ENCODE measurements around the gene SYT3. TPM values are rescaled to one million over a fixed set of nuclear protein-coding genes. Genes with fewer than 3 reads are reported as not detected.

The SYT3 gene
- total and polyA plus RNA-seq, 2 of the 13 experiments (the other 11 are each of a cell fraction or from before 2014, with no cell fraction given) = not detected

DNA sequence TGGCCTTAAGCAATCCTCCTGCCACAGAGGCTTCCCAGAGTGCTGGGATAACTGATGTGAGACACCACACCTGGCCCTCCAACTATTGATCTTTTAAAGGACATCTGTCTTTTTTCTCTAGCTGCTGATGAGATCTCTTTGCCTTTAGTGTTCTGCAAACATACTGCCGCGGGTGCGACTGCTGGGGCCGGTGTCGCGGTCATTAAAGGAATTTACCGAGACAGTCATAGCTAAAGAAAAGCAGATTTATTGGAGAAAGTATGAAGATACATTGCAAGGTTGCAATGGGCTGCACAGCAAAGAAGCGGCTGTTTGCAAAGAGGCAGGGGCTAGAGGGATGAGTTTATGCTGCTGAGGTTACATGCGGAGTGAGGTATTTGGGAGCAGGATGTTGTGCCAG, 40.3 kb downstream of the SYT3 start:
- H3K36me3 ChIP-seq (replicated peaks in 1 of 2; ENCODE audit: control insufficient read depth in 1 of 2, insufficient read depth in 2 of 2, low read length in 2 of 2) = no peaks in the 10 kb centered on the region
- H3K27ac ChIP-seq (ENCODE audit: extremely low read length, insufficient read depth, low read length) = no peak overlapping the region
- TF ChIP-seq, protein P1, sequence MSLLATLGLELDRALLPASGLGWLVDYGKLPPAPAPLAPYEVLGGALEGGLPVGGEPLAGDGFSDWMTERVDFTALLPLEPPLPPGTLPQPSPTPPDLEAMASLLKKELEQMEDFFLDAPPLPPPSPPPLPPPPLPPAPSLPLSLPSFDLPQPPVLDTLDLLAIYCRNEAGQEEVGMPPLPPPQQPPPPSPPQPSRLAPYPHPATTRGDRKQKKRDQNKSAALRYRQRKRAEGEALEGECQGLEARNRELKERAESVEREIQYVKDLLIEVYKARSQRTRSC (CRISPR knock-in tag; IDR thresholded peaks at IDR 0.05; ENCODE audit: low read depth) = no peak
- no peak for TF ChIP-seq FOXA3 (CRISPR knock-in tag; IDR thresholded peaks at IDR 0.05)
- no peak for TF ChIP-seq RARG (CRISPR knock-in tag; IDR thresholded peaks at IDR 0.05; ENCODE audit: low read depth)
- TF ChIP-seq RFXANK (CRISPR knock-in tag; IDR thresholded peaks at IDR 0.05) = no peak
- TF ChIP-seq, protein P2, sequence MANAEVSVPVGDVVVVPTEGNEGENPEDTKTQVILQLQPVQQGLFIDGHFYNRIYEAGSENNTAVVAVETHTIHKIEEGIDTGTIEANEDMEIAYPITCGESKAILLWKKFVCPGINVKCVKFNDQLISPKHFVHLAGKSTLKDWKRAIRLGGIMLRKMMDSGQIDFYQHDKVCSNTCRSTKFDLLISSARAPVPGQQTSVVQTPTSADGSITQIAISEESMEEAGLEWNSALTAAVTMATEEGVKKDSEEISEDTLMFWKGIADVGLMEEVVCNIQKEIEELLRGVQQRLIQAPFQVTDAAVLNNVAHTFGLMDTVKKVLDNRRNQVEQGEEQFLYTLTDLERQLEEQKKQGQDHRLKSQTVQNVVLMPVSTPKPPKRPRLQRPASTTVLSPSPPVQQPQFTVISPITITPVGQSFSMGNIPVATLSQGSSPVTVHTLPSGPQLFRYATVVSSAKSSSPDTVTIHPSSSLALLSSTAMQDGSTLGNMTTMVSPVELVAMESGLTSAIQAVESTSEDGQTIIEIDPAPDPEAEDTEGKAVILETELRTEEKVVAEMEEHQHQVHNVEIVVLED (CRISPR knock-in tag; IDR thresholded peaks at IDR 0.05; ENCODE audit: borderline replicate concordance) = no peak
- TF ChIP-seq, protein P3, sequence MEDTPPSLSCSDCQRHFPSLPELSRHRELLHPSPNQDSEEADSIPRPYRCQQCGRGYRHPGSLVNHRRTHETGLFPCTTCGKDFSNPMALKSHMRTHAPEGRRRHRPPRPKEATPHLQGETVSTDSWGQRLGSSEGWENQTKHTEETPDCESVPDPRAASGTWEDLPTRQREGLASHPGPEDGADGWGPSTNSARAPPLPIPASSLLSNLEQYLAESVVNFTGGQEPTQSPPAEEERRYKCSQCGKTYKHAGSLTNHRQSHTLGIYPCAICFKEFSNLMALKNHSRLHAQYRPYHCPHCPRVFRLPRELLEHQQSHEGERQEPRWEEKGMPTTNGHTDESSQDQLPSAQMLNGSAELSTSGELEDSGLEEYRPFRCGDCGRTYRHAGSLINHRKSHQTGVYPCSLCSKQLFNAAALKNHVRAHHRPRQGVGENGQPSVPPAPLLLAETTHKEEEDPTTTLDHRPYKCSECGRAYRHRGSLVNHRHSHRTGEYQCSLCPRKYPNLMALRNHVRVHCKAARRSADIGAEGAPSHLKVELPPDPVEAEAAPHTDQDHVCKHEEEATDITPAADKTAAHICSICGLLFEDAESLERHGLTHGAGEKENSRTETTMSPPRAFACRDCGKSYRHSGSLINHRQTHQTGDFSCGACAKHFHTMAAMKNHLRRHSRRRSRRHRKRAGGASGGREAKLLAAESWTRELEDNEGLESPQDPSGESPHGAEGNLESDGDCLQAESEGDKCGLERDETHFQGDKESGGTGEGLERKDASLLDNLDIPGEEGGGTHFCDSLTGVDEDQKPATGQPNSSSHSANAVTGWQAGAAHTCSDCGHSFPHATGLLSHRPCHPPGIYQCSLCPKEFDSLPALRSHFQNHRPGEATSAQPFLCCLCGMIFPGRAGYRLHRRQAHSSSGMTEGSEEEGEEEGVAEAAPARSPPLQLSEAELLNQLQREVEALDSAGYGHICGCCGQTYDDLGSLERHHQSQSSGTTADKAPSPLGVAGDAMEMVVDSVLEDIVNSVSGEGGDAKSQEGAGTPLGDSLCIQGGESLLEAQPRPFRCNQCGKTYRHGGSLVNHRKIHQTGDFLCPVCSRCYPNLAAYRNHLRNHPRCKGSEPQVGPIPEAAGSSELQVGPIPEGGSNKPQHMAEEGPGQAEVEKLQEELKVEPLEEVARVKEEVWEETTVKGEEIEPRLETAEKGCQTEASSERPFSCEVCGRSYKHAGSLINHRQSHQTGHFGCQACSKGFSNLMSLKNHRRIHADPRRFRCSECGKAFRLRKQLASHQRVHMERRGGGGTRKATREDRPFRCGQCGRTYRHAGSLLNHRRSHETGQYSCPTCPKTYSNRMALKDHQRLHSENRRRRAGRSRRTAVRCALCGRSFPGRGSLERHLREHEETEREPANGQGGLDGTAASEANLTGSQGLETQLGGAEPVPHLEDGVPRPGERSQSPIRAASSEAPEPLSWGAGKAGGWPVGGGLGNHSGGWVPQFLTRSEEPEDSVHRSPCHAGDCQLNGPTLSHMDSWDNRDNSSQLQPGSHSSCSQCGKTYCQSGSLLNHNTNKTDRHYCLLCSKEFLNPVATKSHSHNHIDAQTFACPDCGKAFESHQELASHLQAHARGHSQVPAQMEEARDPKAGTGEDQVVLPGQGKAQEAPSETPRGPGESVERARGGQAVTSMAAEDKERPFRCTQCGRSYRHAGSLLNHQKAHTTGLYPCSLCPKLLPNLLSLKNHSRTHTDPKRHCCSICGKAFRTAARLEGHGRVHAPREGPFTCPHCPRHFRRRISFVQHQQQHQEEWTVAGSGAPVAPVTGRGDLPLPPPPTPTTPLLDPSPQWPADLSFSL (CRISPR knock-in tag; IDR thresholded peaks at IDR 0.05) = no peak
- TF ChIP-seq, protein P4, sequence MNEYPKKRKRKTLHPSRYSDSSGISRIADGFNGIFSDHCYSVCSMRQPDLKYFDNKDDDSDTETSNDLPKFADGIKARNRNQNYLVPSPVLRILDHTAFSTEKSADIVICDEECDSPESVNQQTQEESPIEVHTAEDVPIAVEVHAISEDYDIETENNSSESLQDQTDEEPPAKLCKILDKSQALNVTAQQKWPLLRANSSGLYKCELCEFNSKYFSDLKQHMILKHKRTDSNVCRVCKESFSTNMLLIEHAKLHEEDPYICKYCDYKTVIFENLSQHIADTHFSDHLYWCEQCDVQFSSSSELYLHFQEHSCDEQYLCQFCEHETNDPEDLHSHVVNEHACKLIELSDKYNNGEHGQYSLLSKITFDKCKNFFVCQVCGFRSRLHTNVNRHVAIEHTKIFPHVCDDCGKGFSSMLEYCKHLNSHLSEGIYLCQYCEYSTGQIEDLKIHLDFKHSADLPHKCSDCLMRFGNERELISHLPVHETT (CRISPR knock-in tag; conservative IDR thresholded peaks at IDR 0.05) = no peak
- TF ChIP-seq MBD4 (IDR thresholded peaks at IDR 0.05; ENCODE audit: borderline replicate concordance, low read length) = no peak
- TF ChIP-seq FOSL1 (CRISPR knock-in tag; IDR thresholded peaks at IDR 0.05; ENCODE audit: borderline replicate concordance) = no peak
- TF ChIP-seq SNRNP70 (IDR thresholded peaks at IDR 0.05; ENCODE audit: low read depth, low read length) = no peak
- TF ChIP-seq, protein P5, sequence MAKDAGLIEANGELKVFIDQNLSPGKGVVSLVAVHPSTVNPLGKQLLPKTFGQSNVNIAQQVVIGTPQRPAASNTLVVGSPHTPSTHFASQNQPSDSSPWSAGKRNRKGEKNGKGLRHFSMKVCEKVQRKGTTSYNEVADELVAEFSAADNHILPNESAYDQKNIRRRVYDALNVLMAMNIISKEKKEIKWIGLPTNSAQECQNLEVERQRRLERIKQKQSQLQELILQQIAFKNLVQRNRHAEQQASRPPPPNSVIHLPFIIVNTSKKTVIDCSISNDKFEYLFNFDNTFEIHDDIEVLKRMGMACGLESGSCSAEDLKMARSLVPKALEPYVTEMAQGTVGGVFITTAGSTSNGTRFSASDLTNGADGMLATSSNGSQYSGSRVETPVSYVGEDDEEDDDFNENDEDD (CRISPR knock-in tag; IDR thresholded peaks at IDR 0.05; ENCODE audit: borderline replicate concordance) = no peak
- TF ChIP-seq STAG1 (CRISPR knock-in tag; IDR thresholded peaks at IDR 0.05) = no peak
- TF ChIP-seq POLR2AphosphoS5 (IDR thresholded peaks at IDR 0.05; ENCODE audit: low read depth, low read length) = no peak
- no peak for TF ChIP-seq FIP1L1 (IDR thresholded peaks at IDR 0.05; ENCODE audit: borderline replicate concordance, insufficient read depth, low read depth, low read length)
- DNase-seq (ENCODE audit: low spot score) (no peak), FAIRE-seq (no peak), ATAC-seq (no peak)
- in situ Hi-C loops (cut with HindIII; ENCODE audit: extremely low pct_ligation_motif_present, low pct_unique_long_range_greater_than_20kb) = no loop called here
- ChIA-PET POLR2A (no interaction called here), CTCF (ENCODE audit: low intra/inter-chr PET ratio, low total read pairs) (no interaction called here)
- no TSS peak for BruUV-seq (replicated peaks)
- no peak overlapping the region for H3K4me2 ChIP-seq (ENCODE audit: low read depth, low read length)
- no peaks in the 10 kb centered on the region for H3K4me1 ChIP-seq (ENCODE audit: insufficient read depth, low read length)
- no peaks in the 10 kb centered on the region for H3K9me3 ChIP-seq (ENCODE audit: low read length)
- H3K27me3 ChIP-seq (ENCODE audit: control insufficient read depth in 1 of 2, insufficient read depth in 2 of 2, low read length in 2 of 2) = peaks cover 1 to 22% of the 10 kb centered on the region in 2 experiments; a peak in 2 of 5 replicates
- H2AFZ ChIP-seq (ENCODE audit: low read length) = no peak overlapping the region
- intact Hi-C loops (cut with micrococcal nuclease; ENCODE audit: unreplicated experiment) = no loop called here
- no peak overlapping the region for H3K4me3 ChIP-seq (replicated peaks in 1 of 3; ENCODE audit: insufficient read depth in 1 of 3, low read depth in 2 of 3, low read length in 3 of 3)
- no peak overlapping the region for H3K9ac ChIP-seq (ENCODE audit: insufficient read depth, low read depth, low read length)
- WGBS (ENCODE audit: low lambda C conversion rate) = 6% methylated on average over 9 of the region's 9 CpGs
- H3K79me2 ChIP-seq (ENCODE audit: insufficient read depth, low read length) = no peaks in the 10 kb centered on the region
- H4K20me1 ChIP-seq (ENCODE audit: insufficient read depth, low read length) = no peaks in the 10 kb centered on the region

All from HepG2 (cell line).